H1 (cell line): ENCODE results near the gene BAHD1. TPM values are rescaled to one million over a fixed set of nuclear protein-coding genes. Genes with fewer than 3 reads are reported as not detected.

Experiments
- ATF3 ChIP-seq: IDR thresholded peaks from 2 replicates; pipeline ENCODE4 v1.6.1; 2011; ENCODE audit warnings: low read depth, mild to moderate bottlenecking, low read length; ENCODE audit not compliant: insufficient read depth
- CBX5 ChIP-seq: fragments of 300-800, 300-1000 bp; sonication (generic); IDR thresholded peaks from 2 replicates; pipeline ENCODE4 v1.7.1; 2016; ENCODE audit warnings: antibody characterized with exemption, low read length, low read depth
- CHD1 ChIP-seq: IDR thresholded peaks from 2 replicates; pipeline ENCODE4 v1.6.1; 2012; ENCODE audit warnings: low read depth, low read length, improper control_type of control experiment
- TAF7 ChIP-seq: optimal IDR thresholded peaks from 2 replicates; pipeline ENCODE3; 2011; ENCODE audit warnings: low read depth, mild to moderate bottlenecking, inconsistent platforms, low read length, moderate library complexity, borderline replicate concordance
- polyA plus RNA-seq, 7 experiments: library from polyadenylated mRNA; depleted of rRNA in 3 of 7; stranded (reverse) in 5 of 7; unstranded in 2 of 7; fragments of >200 nt in 5 of 7; fragments of 200-250 nt in 2 of 7; gene quantifications; 1 replicate in 5 of 7; 2 replicates in 1 of 7; 4 replicates in 1 of 7; pipeline versions ENCODE4 v1.2.1 to v1.2.3, GENCODE V29; 2011 to 2013; ENCODE audit warnings: missing spikeins in 2 of 7, mixed read lengths in 2 of 7
- total RNA-seq: library from RNA; stranded (reverse); fragmentation: NEBNext Ultra II Directional; extraction: Animal tissue kit (Norgen Biotek cat#: 25700); gene quantifications from 2 replicates; pipeline ENCODE4 v1.2.1, GENCODE V29; 2021
- TF ChIP-seq, protein P1 (sequence below): IDR thresholded peaks from 2 replicates; pipeline ENCODE4 v1.6.1; 2012; ENCODE audit warnings: inconsistent platforms

Gene BAHD1
- total and polyA plus RNA-seq, 2 of the 8 experiments (the other 6 are each of a cell fraction or from before 2014, with no cell fraction given): 15.0 to 38.9 TPM

- no peak for TF ChIP-seq CBX5
- TF ChIP-seq TAF7: no peak
- TF ChIP-seq ATF3: no peak
- no peak for TF ChIP-seq CHD1
- TF ChIP-seq, protein P1, sequence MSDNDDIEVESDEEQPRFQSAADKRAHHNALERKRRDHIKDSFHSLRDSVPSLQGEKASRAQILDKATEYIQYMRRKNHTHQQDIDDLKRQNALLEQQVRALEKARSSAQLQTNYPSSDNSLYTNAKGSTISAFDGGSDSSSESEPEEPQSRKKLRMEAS: no peak
Measured at GRCh38 chr15:40415226-40415625, 25.5 kb upstream of the BAHD1 start (continued).
